GM03348 (cell line): ENCODE results near the gene RBPMS2.
A peak's percentile ranks its signal among the peaks of the same experiment; 100 is the strongest.
"Not testable (repeated sequence)": the region's sequence is repeated elsewhere in the genome, so short reads cannot be mapped to it uniquely, and the experiment has no call there.

Source experiments
- DNase-seq: peaks from one replicate; pipeline ENCODE4 v3.0.0; 2012; ENCODE audit warnings: low spot score

RBPMS2 gene

DNA sequence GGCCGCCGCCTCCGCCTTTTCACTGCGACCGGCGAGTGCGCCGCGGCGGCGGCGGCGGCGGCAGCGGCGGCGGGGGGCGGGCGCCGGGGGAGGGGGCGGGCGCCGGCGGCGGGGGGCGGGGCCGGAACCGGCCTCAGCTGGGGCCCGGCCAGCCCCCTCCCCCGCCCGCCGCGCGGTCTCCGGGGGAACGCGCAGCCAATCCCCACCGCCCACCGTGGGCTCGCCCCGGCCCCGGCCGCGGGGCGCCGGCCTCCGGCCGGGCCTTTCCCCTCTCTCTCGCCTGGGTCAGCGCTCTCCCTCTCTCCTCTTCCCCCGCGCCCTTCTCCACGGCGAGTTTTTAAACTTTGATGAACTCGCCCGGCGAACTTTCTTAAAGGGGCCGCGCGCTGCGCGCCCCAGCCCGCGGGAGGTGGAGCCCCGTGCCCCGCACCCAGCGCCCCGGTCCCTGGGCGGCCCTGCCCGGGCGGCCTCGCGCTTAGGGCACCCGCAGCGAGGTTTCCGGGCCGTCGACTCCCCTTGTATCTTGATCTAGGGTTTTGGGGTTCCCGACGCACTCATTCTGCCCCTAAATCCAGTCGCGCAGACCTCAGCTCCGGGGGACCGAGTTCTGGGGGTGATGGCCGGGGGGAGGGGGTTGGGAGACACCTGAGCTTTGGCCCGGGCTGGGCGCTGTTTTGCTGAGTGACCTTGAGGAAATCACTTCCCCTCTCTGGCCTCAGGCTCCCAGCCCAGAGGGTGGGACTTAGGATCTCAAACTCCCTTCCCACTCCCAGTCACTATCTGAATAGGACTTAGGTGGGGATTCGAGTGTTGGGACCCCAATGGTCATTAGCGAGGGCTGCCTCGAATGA lies at the start of gene RBPMS2:
Gene RBPMS2, minus strand, starts transcription at position 39 of the 851 bp plus-strand sequence. CDS start 270 bp downstream, outside the sequence.
- DNase-seq = peak; percentile 39

DNA sequence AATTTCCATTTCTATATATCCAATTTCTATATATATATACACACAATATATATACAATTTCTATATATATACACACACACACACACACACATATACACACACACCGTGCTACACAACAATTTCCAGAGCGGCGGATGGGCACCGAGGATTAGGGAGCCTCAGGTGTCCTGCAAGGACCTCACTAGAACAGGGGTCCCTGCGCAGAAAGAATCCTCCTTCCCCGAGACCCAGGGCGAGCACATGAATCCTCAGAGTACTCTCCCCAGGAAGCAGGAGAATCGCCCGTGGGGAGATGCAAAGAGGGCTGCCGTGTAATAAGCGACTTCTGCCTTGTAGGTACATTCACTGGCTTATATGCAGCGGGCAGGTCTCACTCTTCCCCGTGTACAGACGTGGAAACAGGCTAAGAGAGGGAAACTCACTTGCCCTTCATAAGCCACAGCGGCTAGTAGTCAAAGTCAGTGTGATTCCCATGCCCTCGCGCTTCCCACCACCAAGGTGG lies 49.6 kb upstream of the RBPMS2 start:
- no peak for DNase-seq

DNA sequence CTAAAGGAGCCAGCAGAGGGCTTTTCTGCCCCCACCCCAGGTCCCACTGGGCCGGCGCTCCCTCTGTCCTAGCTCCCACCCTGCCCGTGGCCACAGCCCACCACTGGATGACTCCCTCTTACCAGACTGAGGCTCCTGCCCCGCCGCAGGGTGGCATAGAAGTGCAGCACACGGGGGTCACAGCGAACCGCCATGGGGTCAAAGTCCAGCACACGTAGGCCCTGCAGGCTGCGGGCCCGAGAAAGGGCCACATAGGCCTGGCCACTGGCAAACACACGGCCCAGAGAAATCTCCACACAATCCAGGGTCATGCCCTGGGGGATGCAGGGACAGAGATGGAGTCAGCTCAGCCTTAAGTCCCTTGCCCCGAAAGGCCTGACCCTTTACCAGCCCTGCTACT lies 41.1 kb upstream of the RBPMS2 start:
- no peak for DNase-seq

DNA sequence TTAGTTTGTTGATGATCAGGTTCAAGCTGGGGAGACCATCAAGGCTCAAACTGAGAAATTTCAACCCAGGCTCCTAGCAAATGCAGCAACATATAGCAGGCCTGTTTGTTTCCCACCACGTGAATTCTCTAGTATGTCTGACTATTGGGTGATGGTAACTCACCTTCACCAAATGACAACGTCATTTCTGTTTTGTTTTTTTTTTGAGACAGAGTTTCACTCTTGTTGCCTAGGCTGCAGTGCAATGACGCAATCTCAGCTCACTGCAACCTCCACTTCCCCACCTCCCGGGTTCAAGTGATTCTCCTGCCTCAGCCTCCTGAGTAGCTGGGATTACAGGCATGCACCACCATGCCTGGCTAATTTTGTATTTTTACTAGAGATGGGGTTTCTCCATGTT lies 39.6 kb upstream of the RBPMS2 start:
- not testable (repeated sequence) for DNase-seq

DNA sequence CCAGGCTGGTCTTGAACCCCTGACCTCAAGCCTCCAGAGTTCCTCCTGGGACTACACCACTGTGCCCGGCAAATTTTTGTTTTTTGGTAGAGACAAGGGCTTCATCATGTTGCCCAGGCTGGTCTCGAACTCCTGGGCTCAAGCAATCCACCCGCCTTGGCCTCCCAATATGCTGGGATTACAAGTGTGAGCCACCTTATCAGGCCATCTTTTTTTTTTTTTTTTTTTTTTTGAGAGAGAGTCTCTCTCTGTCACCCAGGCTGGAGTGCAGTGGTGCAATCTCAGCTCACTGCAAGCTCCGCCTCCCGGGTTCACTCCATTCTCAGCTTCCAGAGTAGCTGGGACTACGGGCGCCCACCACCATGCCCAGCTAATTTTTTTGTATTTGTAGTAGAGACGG lies 38.9 kb upstream of the RBPMS2 start:
- DNase-seq = not testable (repeated sequence)

DNA sequence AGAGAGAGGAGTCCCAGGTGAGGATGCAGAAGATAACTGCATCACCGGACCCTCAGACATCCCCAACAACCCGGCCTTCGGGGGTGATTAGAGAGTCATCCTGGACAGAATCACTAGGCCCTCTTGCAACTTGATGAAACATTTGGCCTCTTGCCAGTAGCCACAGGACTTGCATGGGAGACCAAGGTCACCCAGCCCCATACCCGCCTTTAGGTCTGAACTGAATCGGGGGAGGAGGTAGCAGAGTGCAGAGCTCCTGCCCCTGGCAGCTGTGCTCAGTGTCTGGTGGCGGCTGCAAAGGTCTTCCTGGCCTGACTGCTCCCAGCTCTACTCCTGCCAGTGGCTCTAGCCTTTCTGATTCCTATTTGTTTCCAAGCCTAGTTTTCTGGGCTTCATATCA lies 37.7 kb upstream of the RBPMS2 start:
- no peak for DNase-seq

DNA sequence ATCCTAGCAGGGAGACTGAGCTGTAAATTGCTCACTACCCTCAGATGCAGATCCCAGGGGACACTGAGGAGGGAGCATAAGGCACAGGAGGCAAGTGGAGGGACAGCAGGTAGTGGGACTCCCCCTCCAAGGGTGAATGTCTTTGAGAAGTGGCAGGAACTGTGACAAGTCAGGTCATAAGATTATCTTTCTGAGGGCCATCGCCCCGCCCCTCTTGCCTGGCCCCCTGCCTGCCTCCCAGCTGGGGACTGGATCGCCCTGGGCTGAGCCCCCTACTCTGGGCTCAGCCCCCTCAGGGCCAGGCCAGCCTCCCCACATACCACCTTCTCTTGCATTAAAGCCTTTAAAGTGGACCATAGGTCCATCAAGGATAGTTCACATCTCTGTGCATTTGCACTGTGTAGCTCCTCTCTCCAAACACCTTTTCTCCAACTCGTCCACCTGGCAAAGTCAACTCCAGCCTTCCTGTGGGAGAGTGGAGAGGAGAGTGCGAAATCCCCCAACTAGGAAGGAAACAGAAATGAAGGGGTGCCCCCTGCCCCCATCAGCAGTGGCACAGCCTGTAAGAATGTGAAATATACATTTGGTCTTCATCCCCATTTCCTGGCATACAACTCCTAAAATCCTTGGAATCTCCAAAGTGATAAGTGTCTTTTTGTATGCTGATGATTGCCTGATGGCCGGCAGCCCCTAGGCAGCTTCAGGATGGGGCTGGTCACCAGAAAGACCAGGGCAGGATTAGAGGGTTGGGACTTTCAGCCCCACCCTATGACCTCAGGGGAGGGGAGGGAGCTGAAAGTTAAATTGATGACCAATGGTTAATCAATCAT lies 35.3 kb upstream of the RBPMS2 start:
- DNase-seq = no peak

DNA sequence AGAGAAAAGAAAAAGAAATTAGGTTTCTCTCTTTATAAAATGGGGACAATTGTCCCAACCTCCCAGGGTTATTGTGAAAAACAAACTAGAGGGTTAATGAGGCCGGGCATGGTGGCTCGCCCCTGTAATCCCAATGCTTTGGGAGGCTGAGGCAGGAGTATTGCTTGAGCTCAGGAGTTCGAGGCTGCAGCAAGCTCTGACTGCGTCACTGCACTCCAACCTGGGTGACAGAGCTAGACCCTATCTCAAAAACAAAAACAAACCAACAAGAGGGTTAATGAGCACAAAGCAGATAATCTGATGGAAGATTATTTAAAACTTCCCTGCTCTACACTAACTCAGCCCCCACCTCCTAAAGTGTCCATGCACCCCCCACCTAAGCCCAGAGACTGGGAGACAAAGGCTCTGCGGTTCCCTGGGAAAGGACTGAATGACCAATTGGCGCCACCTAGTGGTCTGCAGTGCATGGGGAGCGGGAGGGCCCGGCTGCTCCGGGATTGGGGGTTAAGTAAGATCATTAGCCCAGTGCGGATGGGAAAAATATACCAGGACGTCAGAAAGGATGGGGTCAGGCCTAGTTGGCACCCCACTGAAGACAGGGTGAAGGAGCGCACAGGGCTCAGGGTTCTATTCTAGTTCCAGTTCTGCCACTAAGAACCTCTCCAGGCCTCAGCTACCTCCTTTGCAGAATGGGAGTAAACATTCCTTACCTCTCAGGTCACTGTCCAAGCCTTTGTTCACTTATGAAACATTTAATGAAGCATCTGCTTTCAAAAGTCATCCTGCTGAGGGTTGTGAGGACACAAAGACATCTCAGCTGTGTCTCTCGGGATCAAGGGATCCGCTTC lies 34.5 kb upstream of the RBPMS2 start:
- DNase-seq = peak; percentile 92

DNA sequence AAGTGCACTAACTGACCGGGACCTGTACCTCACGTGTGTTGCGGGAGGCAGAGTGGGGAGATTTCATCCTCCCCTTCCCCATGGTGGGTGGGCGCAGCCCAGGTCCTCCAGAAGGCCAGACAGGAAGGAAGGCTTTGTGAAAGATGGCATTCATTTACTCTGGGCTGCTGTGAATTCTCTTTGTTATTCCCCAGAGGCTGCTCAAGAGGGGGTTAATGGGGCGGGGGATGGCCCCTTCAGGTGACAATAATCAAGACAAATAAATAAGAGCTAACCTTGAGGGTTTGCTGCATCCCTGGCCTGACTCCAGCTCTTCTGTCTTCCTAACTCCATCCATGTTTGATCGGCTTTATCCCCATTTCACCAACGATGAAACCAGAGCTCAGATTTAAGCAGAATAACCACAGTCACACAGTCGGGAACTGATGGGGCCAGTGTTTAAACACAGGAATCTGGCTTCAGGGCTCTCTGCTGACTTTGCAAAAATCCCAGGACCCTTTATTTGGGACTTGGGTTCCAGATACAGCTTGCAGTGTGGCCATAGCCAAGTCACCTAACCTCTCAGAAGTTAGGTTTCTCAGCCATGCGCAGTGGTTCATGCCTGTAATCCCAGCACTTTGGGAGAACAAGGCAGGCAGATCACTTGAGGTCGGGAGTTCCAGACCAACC lies 33.5 kb upstream of the RBPMS2 start:
- no peak for DNase-seq

DNA sequence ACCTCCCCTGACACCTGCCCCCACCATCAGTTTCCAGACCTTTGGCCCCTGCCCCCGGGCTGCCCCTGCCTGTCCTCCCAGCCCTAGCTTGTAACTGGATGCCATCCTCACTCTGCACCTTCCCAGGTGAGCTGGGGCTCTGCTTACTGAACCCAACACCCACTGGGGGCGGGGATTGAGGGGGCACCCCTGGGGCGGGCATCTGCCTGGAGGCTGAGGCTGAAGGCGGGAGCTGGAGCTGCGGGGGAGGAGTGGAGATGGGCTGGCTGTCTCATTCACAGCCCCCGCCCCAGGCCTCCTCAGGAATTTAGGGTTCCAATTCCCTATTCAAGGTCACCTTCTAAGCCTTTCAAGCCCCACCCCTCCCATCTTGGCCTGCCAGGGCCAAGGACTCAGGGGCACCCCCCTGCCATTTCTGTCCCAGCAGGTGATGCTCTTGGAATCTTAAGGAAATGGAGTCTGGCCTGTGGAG lies 32.4 kb upstream of the RBPMS2 start:
- no peak for DNase-seq

DNA sequence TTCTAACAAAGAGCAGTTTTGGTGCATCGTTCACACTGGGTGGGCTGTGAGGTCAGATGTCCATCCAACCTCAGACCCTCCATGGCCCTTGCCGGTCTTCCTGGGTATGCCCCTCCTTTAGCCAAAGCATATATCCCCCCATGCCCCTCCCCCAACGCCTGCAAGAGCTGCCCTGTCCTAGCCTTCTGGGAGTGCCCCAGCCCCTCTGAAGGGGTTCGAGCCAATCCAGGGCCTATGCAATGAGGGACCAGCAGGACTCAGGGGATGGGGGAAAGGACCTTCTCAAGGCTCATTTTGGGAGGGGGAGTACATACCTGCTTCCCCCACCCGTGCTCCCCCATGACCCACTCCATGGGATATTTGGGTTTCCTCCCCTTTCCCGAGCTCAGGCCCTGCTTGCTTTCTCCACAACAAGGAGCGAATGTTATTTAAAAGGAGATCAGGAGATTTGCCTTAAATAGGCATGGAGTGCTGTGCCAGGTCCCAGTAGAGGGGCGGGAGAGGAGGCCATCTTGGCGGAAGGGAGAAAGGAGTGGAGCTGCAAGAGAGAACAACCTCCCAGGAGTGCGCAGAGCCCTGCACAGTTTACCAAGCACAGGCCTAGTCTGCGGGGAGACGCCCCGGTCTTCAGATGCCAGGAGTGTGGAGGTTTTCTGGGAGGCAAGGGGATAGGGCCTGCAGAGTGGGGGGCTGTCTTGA lies 31.8 kb upstream of the RBPMS2 start:
- no peak for DNase-seq

DNA sequence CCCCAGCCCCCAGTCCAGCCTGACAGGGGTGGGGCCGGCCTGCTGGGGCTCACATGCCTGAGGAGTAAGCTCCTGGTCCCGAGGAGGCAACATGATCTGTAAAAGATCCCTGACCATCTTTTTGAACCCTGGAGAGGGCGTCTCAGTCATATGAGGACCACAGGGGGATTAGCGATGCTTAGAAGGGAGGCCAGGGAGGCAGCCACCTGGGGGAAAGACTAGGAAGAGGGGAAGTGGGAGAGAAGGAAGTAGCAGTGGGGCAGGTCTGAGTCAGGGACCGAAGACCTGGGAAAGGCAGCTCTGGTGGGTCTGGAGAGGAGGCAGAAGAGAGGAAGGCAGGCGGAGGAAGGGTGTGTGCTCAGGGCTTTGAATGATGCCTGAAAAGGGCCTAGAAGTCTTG lies 31.1 kb upstream of the RBPMS2 start:
- DNase-seq = no peak

DNA sequence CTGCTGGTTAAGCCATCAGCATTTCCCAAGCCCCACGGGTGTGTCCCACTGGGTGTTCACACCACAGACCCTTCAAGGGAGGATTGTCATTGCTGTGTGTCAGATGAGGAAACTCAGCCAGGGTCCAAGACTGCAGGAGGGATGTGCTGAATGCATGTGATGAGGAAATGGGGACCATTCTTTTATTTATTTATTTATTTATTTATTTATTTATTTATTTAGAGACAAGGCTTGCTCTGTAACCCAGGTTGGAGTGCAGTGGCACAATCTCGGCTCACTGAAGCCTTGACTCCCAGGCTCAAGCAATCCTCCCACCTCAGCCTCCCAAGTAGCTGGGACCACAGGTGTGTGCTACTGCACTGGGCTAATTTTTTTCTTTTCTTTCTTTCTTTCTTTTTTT lies 29.2 kb upstream of the RBPMS2 start:
- DNase-seq = no peak

DNA sequence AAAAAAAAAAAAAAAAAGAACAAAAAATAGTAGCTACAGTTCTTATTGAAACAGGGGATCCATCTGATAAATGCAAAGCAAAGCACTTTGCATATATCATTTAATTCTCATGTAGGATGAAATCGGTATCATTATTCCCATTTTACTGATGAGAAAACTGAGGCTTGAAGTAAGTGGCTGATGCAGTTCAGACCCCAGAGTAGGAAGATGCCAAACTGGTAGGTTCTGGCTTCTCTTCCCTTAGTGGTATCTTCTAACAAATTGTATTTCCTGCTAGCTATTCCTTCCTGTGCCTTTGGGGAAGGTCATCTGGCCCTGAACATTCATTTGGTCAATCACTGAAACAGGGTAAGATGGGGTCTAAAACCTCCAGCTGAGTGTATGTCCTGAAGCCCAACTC lies 28.1 kb upstream of the RBPMS2 start:
- no peak for DNase-seq

DNA sequence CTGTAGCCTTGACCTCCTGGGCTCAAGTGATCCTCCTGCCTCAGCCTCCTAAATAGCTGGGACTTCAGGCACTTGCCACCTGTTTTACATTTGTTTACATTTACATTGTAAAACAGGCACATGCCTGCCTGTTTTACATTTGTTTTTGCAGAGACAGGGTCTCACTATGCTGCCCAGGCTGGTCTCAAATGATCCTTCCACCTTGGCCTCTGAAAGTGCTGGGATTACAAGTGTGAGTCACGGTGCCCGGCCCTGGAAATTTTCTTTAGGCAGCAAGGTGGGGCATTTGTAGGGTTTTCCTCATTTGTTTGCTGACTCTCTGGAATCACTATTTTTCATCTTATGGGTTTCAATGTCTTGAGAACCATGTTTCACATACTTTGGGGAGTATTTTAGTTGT lies 25.1 kb upstream of the RBPMS2 start:
- DNase-seq = no peak

DNA sequence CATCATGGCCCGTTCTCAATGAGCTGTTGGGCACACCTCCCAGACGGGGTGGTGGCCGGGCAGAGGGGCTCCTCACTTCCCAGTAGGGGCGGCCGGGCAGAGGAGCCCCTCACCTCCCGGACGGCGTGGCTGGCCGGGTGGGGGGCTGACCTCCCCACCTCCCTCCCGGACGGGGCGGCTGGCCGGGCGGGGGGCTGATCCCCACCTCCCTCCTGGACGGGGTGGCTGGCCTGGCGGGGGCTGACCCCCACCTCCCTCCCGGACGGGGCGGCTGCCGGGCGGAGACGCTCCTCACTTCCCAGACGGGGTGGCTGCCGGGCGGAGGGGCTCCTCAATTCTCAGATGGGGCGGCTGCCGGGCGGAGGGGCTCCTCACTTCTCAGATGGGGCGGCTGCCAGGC lies 23.5 kb upstream of the RBPMS2 start:
- DNase-seq = not testable (repeated sequence)

DNA sequence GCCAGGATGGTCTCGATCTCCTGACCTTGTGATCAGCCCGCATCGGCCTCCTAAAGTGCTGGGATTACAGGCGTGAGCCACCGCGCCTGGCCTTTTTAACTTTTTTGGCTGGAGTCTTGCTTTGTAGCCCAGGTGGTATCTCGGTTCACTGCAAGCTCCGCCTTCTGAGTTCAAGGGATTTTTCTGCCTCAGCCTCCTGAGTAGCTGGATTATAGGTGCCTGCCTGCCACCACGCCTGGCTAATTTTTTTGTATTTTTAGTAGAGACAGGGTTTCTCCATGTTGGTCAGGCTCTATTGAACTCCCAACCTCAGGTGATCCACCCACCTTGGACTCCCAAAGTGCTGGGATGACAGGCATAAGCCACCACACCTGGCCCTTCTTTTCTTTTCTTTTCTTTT lies 20.5 kb upstream of the RBPMS2 start:
- not testable (repeated sequence) for DNase-seq

DNA sequence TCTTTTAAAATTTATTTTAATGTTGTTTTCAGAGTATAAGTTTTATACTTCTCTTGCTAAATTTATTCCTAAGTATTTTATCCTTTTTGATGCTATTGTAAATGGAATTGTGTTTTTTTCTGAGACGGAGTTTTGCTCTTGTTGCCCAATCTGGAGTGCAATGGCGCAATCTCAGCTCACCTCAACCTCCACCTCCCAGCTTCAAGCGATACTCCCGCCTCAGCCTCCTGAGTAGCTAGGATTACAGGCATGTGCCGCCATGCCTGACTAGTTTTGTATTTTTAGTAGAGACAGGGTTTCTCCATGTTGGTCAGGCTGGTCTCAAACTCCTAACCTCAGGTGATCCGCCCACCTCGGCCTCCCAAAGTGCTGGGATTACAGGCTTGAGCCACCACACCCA lies 19.9 kb upstream of the RBPMS2 start:
- not testable (repeated sequence) for DNase-seq

DNA sequence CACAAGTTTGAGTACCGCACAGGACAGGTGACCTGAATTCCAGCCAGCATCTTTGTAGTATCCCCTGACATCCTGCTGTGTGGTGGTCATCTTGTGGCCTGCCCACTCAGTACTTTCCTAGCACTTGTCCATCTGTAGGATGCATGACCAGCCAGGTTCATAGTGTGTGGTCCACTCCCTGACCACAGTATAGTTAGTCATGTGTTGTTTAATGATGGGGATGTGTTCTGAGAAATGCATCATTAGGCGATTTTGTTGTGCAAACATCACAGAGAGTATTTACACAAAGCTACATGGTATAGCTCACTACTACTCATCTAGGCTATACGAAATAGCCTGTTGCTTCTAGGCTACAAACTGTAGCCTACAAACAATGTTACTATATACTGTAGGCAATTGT lies 16.9 kb upstream of the RBPMS2 start:
- DNase-seq = no peak

DNA sequence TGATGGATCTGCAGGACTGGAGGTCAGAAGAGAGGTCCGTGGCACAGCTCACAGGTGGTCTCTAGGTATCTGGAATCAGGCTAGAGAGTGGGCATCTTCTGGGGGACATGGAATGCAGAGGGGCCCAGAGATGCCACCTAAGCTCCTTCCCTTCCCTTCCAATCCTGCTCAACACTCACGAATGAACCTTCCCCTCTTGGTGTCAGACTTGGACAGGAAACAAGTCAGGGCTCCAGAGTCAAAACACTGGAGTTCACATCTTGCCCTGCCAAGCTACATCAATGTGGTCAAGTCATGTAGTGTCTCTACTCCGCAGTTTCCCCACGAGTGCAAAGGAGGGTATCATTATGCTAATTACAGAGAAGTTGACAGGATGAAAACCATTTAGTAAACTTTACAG lies 16.0 kb upstream of the RBPMS2 start:
- DNase-seq = no peak

DNA sequence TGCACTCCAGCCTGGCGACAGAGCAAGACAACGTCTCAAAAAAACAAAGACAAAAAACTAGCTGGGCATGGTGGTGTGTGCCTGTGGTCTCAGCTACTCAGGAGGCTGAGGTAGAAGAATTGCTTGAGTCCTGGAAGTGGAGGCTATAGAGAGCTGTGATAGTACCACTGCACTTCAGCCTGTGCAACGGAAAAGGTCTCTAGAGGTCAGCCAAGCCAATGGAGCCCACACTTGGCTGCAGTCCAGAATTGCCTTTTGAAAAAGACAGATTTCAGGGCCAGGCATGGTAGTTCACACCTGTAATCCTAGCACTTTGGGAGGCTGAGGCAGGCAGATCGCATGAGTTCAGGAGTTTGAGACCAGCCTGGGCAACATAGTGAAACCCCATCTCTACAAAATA lies 8.4 kb upstream of the RBPMS2 start:
- no peak for DNase-seq
